Activated naive CD8-positive, alpha-beta T cell treated with anti-CD3 and anti-CD28 coated beads, Interleukin-2, amount 10 ng/mL, durations not matched to agents 7 days and 5 days (primary cell): ENCODE results near the gene ROBO4. TPM values are rescaled to one million over a fixed set of nuclear protein-coding genes. Genes with fewer than 3 reads are reported as not detected.
A peak's percentile ranks its signal among the peaks of the same experiment; 100 is the strongest.

ENCODE experiments used
- ATAC-seq: fragments of 150-1000 bp; cut with Tn5 transposase; one replicate; pipeline ENCODE4 v1.10.0; 2021; ENCODE audit warnings: low read depth, moderate library complexity
- POLR2A ChIA-PET: fragments of 350-600 bp; sonication (Branson Sonifier 250); formaldehyde crosslinking; loops from one replicate; lab custom pipeline; 2021; ENCODE audit warnings: antibody characterized with exemption; lab: Charles Lee
- DNase-seq: peaks from one replicate; pipeline ENCODE4 v3.0.0; 2021
- H3K27ac Mint-ChIP-seq: one replicate; pipeline ENCODE4 v1.8.0; 2022; ENCODE audit warnings: mild to moderate bottlenecking, mixed read lengths
- H3K27me3 Mint-ChIP-seq: one replicate; pipeline ENCODE4 v1.8.0; 2022; ENCODE audit warnings: mild to moderate bottlenecking, moderate library complexity, mixed read lengths
- H3K36me3 Mint-ChIP-seq: one replicate; pipeline ENCODE4 v1.8.0; 2021; ENCODE audit warnings: mild to moderate bottlenecking, mixed read lengths
- H3K4me1 Mint-ChIP-seq: one replicate; pipeline ENCODE4 v1.8.0; 2021; ENCODE audit warnings: mixed read lengths
- H3K4me3 Mint-ChIP-seq: one replicate; pipeline ENCODE4 v1.8.0; 2022; ENCODE audit warnings: mild to moderate bottlenecking, moderate library complexity, mixed read lengths
- H3K9me3 Mint-ChIP-seq: one replicate; pipeline ENCODE4 v1.8.0; 2021; ENCODE audit warnings: mixed read lengths
- total RNA-seq, 2 experiments: library from RNA; stranded (reverse); gene quantifications; one replicate each; pipeline ENCODE4 v1.2.3, GENCODE V29; 2021

ROBO4 gene
- total RNA-seq, 2 experiments from 2014 or later = not detected

- H3K27ac Mint-ChIP-seq = no peak overlapping the region
- no peak overlapping the region for H3K4me3 Mint-ChIP-seq
- POLR2A ChIA-PET = interaction anchor here (1.6 kb wide), 1 partner anchor 19 kb away, joined by 6 read pairs; the partner anchor contains the start of gene CCDC15
- H3K27me3 Mint-ChIP-seq = peaks cover 8% of the 10 kb centered on the region
- no peaks in the 10 kb centered on the region for H3K36me3 Mint-ChIP-seq
- H3K4me1 Mint-ChIP-seq = peaks cover 11% of the 10 kb centered on the region
- no peak for DNase-seq
- no peak for ATAC-seq
- H3K9me3 Mint-ChIP-seq = no peaks in the 10 kb centered on the region
Observed at GRCh38 chr11:124934862-124935547, 37.3 kb upstream of the ROBO4 start.

DNA sequence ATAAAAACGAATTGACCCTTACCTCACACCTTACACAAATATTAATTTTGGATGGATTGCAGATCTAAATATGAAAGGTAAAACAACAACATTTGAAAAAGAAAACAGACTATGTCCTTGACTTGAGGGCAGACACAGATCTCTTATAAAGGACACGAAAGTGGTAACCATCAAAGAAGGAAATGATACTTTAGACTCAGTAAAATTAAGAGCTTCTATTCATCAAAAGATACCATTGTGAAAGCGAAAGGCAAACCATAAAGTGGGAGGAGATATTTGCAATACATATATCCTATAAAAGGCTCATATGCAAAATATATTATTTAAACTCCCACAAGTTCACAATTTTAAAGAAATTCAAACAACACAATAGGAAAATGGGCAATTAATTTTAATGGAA is 33.1 kb upstream of the ROBO4 start:
- Mint-ChIP-seq H3K9me3 (no peaks in the 10 kb centered on the region), H3K27ac (peak overlapping the region; percentile 67), H3K27me3 (no peaks in the 10 kb centered on the region), H3K4me3 (peak overlapping the region; percentile 5), H3K36me3 (no peaks in the 10 kb centered on the region), H3K4me1 (peaks cover 12% of the 10 kb centered on the region)
- POLR2A ChIA-PET = interaction anchor here (0.9 to 1.3 kb wide), 3 partner anchors 20 to 55 kb away, joined by 3 to 4 read pairs (median 3); no protein-coding TSS in a partner anchor
- DNase-seq = no peak
- ATAC-seq = peak; percentile 84

DNA sequence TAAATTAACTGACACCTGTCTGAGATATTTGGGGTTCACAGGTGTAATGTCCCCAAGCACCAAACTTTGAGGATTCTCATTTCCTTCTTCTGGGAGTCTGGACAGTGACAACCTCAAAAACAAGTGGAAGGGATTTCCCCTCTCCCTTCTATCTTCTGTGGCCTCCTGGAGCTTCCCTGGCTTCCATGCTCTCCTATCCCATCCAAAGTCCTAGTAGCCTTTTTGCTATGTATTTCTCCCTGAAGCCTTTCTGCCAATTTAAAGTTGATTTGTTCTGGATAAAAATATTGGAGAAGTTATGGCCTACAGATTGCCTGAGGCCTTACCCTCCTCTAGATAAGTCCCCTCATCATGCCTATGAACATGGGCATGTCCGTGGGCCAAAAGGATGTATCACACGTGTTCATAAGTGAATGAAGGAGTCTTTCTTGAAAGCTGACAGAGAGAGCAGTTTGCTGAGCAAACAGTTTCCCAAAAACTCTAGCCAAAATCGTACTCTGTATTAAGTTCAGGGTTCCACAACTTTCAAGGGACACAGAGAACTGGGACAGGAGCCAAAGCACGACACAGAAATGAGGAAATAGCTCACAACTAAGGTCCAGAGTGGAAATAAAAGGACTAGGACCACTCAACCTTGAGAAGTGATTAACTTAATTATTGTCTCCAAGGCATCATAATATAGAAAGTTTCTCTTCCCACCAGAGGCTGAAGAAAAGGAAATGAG is 31.4 kb upstream of the ROBO4 start:
- POLR2A ChIA-PET = interaction anchor here (1.0 to 1.3 kb wide), 2 partner anchors 24 to 53 kb away, joined by 3 read pairs; no protein-coding TSS in a partner anchor
- H3K36me3 Mint-ChIP-seq = peaks cover 1% of the 10 kb centered on the region
- no peak for DNase-seq
- no peak for ATAC-seq
- H3K9me3 Mint-ChIP-seq = no peaks in the 10 kb centered on the region
- H3K27me3 Mint-ChIP-seq = no peaks in the 10 kb centered on the region
- peaks cover 13% of the 10 kb centered on the region for H3K4me1 Mint-ChIP-seq
- no peak overlapping the region for H3K4me3 Mint-ChIP-seq
- H3K27ac Mint-ChIP-seq = no peak overlapping the region

- H3K9me3 Mint-ChIP-seq = no peaks in the 10 kb centered on the region
- POLR2A ChIA-PET = interaction anchor here (0.7 to 2.0 kb wide), 4 partner anchors 27 to 189 kb away, joined by 3 to 15 read pairs (median 8); partner anchors contain the start of gene CCDC15
- H3K36me3 Mint-ChIP-seq = peaks cover 3% of the 10 kb centered on the region
- peak; percentile 41 for DNase-seq
- ATAC-seq = peak; percentile 67
- H3K27ac Mint-ChIP-seq = peak overlapping the region; percentile 68
- no peak overlapping the region for H3K4me3 Mint-ChIP-seq
- H3K27me3 Mint-ChIP-seq = no peaks in the 10 kb centered on the region
- H3K4me1 Mint-ChIP-seq = peaks cover 20% of the 10 kb centered on the region
Observed at GRCh38 chr11:124923296-124923695, 25.6 kb upstream of the ROBO4 start.

- no peak for DNase-seq
- peak; percentile 8 for ATAC-seq
- peak overlapping the region; percentile 4 for H3K27ac Mint-ChIP-seq
- peaks cover 3% of the 10 kb centered on the region for H3K36me3 Mint-ChIP-seq
- H3K4me3 Mint-ChIP-seq = peak overlapping the region; percentile 5
- no peaks in the 10 kb centered on the region for H3K9me3 Mint-ChIP-seq
- H3K4me1 Mint-ChIP-seq = peaks cover 20% of the 10 kb centered on the region
- no peaks in the 10 kb centered on the region for H3K27me3 Mint-ChIP-seq
- POLR2A ChIA-PET = interaction anchor here (0.7 to 2.0 kb wide), 4 partner anchors 28 to 189 kb away, joined by 3 to 15 read pairs (median 8); partner anchors contain the start of gene CCDC15
Observed at GRCh38 chr11:124922831-124923230, 25.2 kb upstream of the ROBO4 start.

DNA sequence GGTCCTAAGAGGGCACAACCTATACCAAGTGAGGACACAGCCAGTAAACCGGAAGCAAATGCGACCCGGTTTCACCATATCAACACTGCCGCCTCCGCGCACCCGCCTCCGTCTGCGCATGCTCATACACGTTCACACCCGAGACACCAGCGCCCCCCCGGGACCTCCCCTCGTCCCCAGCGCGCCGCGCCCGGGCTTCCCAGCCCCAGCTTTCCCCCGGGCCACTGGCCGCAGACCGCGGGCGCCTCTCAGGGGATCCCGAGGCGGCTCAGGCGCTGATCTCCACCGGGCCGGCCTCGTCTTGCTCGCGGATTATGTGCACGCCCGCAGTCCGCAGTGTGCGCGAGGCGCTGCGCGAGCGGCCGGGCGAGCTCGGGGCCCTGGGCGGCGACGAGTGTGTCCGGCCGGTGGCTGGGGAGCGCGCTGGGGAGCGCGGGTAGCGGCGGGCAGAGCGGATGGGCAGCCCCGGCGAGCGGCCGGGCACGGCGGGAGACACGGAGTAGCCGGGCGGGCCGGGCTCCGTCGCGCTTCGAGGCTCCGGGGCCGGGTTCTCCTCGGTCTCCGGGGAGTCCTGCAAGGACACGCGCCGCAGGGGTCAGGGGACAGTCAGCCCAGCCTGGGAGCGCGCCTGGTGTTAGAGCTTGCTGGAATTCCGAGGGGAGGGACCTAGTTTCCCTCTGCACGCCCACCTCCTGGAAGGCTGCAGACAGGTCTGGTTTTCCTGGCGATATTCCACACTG is 23.4 kb upstream of the ROBO4 start:
- Mint-ChIP-seq H3K27ac (peak overlapping the region; percentile 49), H3K36me3 (peaks cover 3% of the 10 kb centered on the region), H3K27me3 (no peaks in the 10 kb centered on the region), H3K4me3 (peak overlapping the region; percentile 56), H3K4me1 (peaks cover 20% of the 10 kb centered on the region), H3K9me3 (no peaks in the 10 kb centered on the region)
- POLR2A ChIA-PET = interaction anchor here (0.9 to 1.8 kb wide), 3 partner anchors 30 to 39 kb away, joined by 3 to 20 read pairs (median 7); partner anchors contain the start of gene CCDC15
- peak; percentile 85 for DNase-seq
- ATAC-seq = peak; percentile 89

- peak overlapping the region; percentile 49 for H3K27ac Mint-ChIP-seq
- ATAC-seq (no peak), DNase-seq (no peak)
- H3K4me3 Mint-ChIP-seq = peak overlapping the region; percentile 56
- peaks cover 3% of the 10 kb centered on the region for H3K36me3 Mint-ChIP-seq
- POLR2A ChIA-PET = interaction anchor here (0.9 to 1.8 kb wide), 5 partner anchors 30 to 44 kb away, joined by 3 to 20 read pairs (median 3); partner anchors contain the start of gene CCDC15
- H3K4me1 Mint-ChIP-seq = peaks cover 23% of the 10 kb centered on the region
- H3K27me3 Mint-ChIP-seq = peaks cover under 1% of the 10 kb centered on the region
- H3K9me3 Mint-ChIP-seq = no peaks in the 10 kb centered on the region
Observed at GRCh38 chr11:124920356-124920755, 22.7 kb upstream of the ROBO4 start.

DNA sequence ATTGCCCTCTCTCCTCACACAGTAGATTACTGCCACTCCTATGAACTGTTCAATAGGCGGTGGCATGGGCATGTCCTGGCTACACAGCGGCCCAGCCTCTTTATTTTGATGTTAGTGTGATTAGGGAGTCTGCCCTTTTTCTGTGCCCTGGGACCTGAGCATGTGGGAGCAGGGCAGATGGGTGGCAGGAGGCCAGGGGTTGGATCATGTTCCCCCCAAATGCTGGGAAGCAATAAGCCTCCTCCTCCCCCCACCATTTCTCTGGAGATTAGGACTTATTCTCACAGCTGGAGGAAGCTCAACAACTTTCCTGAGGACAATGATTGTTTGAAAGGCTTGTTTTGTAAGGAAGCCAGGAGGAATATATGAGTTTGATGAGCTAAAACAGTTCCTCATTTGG is 22.2 kb upstream of the ROBO4 start:
- H3K36me3 Mint-ChIP-seq = peaks cover 4% of the 10 kb centered on the region
- DNase-seq (no peak), ATAC-seq (no peak)
- H3K4me1 Mint-ChIP-seq = peaks cover 23% of the 10 kb centered on the region
- peaks cover 5% of the 10 kb centered on the region for H3K27me3 Mint-ChIP-seq
- H3K9me3 Mint-ChIP-seq = peaks cover 1% of the 10 kb centered on the region
- H3K4me3 Mint-ChIP-seq = no peak overlapping the region
- H3K27ac Mint-ChIP-seq = no peak overlapping the region
- POLR2A ChIA-PET = interaction anchor here (0.9 to 1.8 kb wide), 4 partner anchors 31 to 44 kb away, joined by 3 to 20 read pairs (median 3); partner anchors contain the start of gene CCDC15

GRCh38 chr11:124918950-124919349 is 21.3 kb upstream of the ROBO4 start, which contains the start of gene HEPN1:
HEPN1 (plus strand) TSS chr11:124919250.
- peaks cover 4% of the 10 kb centered on the region for H3K36me3 Mint-ChIP-seq
- H3K9me3 Mint-ChIP-seq = peaks cover 1% of the 10 kb centered on the region
- no peak within 1 kb of the TSS for H3K4me3 Mint-ChIP-seq
- peaks cover 21% of the 10 kb centered on the region for H3K4me1 Mint-ChIP-seq
- peak within 1 kb of the TSS; percentile 50 for H3K27ac Mint-ChIP-seq
- ATAC-seq (no peak), DNase-seq (no peak)
- peaks cover 5% of the 10 kb centered on the region for H3K27me3 Mint-ChIP-seq
- POLR2A ChIA-PET = interaction anchor here (1.1 kb wide), 1 partner anchor 32 kb away, joined by 3 read pairs; no protein-coding TSS in a partner anchor

GRCh38 chr11:124917115-124917637 is 19.5 kb upstream of the ROBO4 start:
- POLR2A ChIA-PET = interaction anchor here (1.2 kb wide), 1 partner anchor 37 kb away, joined by 4 read pairs; the partner anchor contains the start of gene CCDC15
- ATAC-seq (no peak), DNase-seq (no peak)
- peaks cover 8% of the 10 kb centered on the region for H3K27me3 Mint-ChIP-seq
- no peak overlapping the region for H3K4me3 Mint-ChIP-seq
- H3K4me1 Mint-ChIP-seq = peaks cover 7% of the 10 kb centered on the region
- H3K27ac Mint-ChIP-seq = no peak overlapping the region
- peaks cover 4% of the 10 kb centered on the region for H3K36me3 Mint-ChIP-seq
- H3K9me3 Mint-ChIP-seq = peaks cover 1% of the 10 kb centered on the region

DNA sequence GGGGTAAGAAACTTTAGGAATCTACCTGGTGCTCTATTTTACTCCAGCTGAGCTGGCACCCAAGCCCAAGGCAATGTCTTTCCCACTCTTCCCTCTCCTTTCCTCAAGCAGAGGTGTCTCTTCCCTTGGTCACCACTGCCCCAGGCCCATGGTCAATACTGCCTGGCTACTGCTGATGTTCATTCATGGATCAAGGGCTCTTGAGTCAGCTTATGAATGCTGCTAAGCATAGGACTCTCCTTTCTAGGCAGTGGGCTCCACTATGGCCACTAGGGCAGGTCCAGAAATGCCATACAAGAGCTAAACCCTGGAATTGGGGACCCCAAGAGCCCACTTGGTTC is 18.7 kb upstream of the ROBO4 start:
- Mint-ChIP-seq H3K4me3 (no peak overlapping the region), H3K27ac (no peak overlapping the region), H3K36me3 (peaks cover 8% of the 10 kb centered on the region), H3K9me3 (peaks cover 7% of the 10 kb centered on the region), H3K27me3 (peaks cover 8% of the 10 kb centered on the region), H3K4me1 (peaks cover 5% of the 10 kb centered on the region)
- DNase-seq (no peak), ATAC-seq (no peak)
- POLR2A ChIA-PET = interaction anchor here (1.2 kb wide), 1 partner anchor 37 kb away, joined by 4 read pairs; the partner anchor contains the start of gene CCDC15

- H3K4me3 Mint-ChIP-seq = no peak overlapping the region
- POLR2A ChIA-PET = no interaction called here
Observed at GRCh38 chr11:124915541-124916369, 18.1 kb upstream of the ROBO4 start.

More at GRCh38 chr11:124915541-124916369, 18.1 kb upstream of the ROBO4 start:
- peaks cover 9% of the 10 kb centered on the region for H3K9me3 Mint-ChIP-seq
- no peak for ATAC-seq
- DNase-seq = no peak
- H3K4me1 Mint-ChIP-seq = peaks cover 5% of the 10 kb centered on the region
- H3K27ac Mint-ChIP-seq = no peak overlapping the region
- H3K36me3 Mint-ChIP-seq = peaks cover 8% of the 10 kb centered on the region
- H3K27me3 Mint-ChIP-seq = peaks cover 8% of the 10 kb centered on the region
